ENCODE data around the gene FAM168A. TPM values are rescaled to one million over a fixed set of nuclear protein-coding genes. Genes with fewer than 3 reads are reported as not detected.
"Not testable (repeated sequence)": the region's sequence is repeated elsewhere in the genome, so short reads cannot be mapped to it uniquely, and the experiment has no call there.

FAM168A gene
- total RNA-seq, 2 donors from 2014 or later = 16.6 to 23.4 TPM

DNA sequence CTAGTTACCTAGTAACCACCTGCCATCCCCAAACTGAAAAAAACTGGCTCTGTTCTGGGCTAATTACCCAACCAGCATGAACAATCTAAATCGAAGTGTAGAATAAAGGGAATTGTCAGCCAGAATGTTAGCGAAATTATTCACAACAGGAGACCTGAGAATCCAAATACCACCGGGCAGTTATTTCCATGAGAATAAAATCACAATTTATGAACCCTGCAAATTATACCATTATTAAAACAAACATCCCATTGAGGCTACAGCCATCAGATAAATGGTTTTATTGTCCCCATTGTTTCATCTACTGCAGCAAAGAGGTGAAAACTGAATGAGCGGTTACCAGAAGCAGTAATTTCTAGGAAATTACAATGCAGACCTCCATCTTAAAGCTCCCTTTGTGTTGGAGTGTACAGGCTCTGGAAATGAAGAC is 21.7 kb downstream of the FAM168A start:
- ATAC-seq (no peak), DNase-seq (ENCODE audit: low spot score in 2 of 2) (no peak)
- Mint-ChIP-seq H3K9me3 (no peaks in the 10 kb centered on the region), H3K27ac (no peak overlapping the region), H3K36me3 (no peaks in the 10 kb centered on the region)

DNA sequence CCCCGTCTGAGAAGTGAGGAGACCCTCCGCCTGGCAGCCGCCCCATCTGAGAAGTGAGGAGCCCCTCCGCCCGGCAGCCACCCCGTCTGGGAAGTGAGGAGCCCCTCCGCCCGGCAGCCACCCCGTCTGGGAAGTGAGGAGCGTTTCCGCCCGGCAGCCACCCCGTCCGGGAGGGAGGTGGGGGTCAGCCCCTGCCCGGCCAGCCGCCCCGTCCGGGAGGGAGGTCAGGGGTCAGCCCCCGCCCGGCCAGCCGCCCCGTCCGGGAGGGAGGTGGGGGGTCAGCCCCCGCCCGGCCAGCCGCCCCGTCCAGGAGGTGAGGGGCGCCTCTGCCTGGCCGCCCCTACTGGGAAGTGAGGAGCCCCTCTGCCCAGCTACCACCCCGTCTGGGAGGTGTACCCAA is 25.9 kb downstream of the FAM168A start:
- not testable (repeated sequence) for DNase-seq (ENCODE audit: low spot score in 2 of 2); H3K9me3 Mint-ChIP-seq; ATAC-seq; H3K36me3 Mint-ChIP-seq; H3K27ac Mint-ChIP-seq

DNA sequence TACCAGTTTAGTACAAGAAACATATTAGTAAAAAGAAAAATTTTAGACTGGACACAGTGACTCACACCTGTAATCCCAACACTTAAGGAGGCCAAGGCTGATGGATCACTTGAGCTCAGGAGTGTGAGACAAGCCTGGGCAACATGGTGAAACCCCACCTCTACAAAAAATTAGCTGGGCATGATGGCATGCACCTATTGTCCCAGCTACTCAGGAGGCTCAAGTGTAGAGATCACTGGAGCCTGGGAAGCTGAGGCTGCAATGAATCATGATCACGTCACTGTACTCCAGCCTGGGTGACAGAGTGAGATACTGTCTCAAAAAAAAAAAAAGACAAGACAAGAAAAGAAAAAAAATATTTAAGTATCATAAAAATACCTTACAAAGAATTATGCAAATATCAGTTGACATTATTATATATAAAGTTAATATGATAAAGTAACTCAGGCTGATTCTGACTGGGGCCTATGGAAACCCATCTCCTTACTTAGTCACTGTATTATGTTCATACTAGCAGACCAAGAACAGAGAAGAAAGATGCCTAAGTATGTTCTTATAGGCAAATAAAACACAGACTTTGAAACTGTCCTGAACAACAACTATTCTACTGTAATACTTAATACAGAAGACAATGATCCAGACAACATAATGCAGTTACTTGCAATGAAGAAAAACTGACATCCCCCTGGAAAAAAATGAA is 27.3 kb downstream of the FAM168A start:
- H3K9me3 Mint-ChIP-seq = no peaks in the 10 kb centered on the region
- no peaks in the 10 kb centered on the region for H3K36me3 Mint-ChIP-seq
- ATAC-seq (no peak), DNase-seq (ENCODE audit: low spot score in 2 of 2) (no peak)
- H3K27ac Mint-ChIP-seq = no peak overlapping the region

DNA sequence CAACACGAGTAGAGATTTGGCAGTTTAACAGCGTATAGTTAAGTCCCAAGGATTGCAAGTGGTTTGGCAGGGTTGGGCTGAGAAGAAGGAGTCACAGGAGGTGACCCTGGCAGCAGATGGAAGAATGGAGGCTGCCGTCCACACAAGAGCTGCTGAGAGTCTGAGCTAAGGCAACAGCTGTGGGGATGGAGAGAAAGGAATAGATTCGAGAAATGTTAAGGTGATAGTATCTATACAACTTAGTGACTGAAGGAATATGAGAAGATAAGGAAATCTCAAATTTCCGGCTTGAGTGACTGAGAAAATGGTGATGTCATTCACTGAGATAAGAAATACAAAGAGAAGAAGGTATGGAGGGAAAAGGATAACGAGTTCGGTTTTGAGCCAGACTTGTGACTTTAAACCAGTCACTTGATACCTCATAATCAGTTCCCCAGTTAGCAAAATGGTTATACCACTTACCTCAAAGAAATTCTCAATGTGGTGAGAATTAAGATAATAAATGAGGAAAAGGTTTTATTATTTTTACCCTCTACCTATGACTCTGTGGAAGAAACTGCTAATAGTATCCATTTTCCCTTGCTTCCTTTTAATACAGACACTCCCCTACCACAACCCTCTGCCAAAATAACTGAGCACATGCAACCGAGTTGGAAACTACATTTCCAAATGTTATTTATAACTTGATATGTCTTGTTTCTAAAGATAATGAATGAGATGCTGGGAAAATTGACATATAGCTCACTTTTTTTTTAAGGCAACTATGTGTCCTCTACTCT is 30.7 kb downstream of the FAM168A start:
- Mint-ChIP-seq H3K27ac (no peak overlapping the region), H3K9me3 (no peaks in the 10 kb centered on the region), H3K36me3 (no peaks in the 10 kb centered on the region)
- DNase-seq (ENCODE audit: low spot score in 2 of 2) (no peak), ATAC-seq (no peak)

DNA sequence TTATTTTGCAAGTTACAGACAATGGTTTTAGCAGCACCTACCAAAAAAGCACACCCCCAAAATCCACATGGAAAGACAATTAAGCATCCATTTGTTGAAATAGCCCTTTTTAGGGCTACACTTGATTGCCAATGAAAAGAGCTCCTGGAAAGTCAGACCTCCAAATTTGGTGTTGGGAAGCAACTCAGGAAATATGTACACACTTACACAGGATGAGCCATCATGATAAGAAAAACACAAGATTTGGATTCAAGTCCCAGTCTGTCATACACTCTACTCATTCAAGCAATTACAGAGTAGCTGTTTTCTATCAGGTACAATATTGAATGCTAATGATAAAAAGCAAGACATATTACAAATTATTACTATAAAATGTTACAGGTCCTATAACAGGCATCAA is 31.5 kb downstream of the FAM168A start:
- ATAC-seq = no peak
- no peaks in the 10 kb centered on the region for H3K36me3 Mint-ChIP-seq
- H3K27ac Mint-ChIP-seq = no peak overlapping the region
- no peaks in the 10 kb centered on the region for H3K9me3 Mint-ChIP-seq
- no peak for DNase-seq (ENCODE audit: low spot score in 2 of 2)

DNA sequence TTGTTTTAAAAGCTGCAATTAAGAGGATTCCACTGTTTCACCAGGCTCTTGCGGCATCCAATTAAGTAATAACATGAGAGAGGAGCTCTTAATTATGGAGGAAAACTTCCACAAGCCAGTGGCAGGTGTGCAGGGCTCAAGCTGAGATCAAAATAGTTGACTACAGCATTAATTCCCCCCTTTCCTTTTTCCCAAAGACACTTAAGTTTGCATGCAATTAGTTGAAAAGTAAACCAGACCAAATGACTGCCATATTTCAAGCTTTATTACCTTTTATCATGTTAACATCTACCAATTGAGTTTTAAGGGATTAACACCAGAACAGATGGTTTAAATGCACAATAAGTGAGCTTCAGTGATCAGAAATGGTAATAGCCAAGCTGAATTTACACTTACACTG is 32.1 kb downstream of the FAM168A start:
- DNase-seq (ENCODE audit: low spot score in 2 of 2) (no peak), ATAC-seq (no peak)
- Mint-ChIP-seq H3K36me3 (no peaks in the 10 kb centered on the region), H3K27ac (no peak overlapping the region), H3K9me3 (no peaks in the 10 kb centered on the region)

DNA sequence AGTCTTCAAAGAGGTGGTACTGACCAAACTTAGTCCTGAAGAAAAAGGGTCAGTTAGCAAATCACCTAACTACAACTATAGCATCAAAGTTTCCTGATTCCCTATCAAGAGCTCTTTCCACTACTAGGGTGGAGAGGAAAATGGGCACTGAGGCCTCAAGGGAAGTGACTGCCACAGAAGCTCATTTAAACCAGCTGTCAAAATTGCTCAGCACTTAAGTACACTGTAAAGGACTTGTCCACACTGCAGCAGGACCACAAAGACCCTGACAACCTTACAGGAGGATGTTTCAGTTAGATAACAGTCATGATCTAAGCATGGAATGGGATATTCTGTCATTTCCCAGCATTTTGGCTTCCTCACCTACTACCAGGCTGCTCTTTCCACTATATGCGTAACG is 33.0 kb downstream of the FAM168A start:
- no peak overlapping the region for H3K27ac Mint-ChIP-seq
- no peaks in the 10 kb centered on the region for H3K9me3 Mint-ChIP-seq
- ATAC-seq = no peak
- H3K36me3 Mint-ChIP-seq = no peaks in the 10 kb centered on the region
- no peak for DNase-seq (ENCODE audit: low spot score in 2 of 2)

DNA sequence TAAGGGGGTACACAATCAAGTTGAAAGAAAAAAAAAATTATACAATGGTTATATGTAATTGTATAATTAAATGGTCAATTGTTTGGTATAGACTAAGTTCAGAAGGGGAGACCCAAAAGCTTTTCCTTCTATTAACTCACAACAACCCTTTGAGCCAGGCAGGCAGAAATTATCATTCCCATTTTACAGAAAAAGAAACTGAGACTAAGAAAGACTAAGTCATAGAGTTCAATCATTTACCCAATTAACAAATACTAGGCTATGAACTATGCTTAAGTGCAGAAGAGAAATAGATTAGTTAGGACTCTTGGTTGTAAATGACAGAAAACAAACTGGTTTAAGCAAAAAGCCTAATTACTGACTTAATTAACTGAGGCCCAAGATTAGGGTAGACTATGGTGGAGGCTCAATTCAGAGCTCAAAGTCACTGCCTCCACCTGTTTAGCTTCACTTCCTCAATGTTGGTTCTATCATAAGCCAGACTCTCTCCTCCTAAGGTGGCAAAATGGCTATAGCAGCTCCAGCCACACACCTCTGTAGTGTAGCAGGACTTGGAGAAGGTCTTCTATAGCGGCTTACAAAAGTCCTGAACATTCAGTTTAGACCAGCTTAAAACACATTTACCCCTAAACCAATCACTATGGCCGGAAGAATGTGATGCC is 34.2 kb downstream of the FAM168A start:
- DNase-seq (ENCODE audit: low spot score in 2 of 2) (no peak), ATAC-seq (no peak)
- Mint-ChIP-seq H3K36me3 (no peaks in the 10 kb centered on the region), H3K27ac (no peak overlapping the region), H3K9me3 (no peaks in the 10 kb centered on the region)

DNA sequence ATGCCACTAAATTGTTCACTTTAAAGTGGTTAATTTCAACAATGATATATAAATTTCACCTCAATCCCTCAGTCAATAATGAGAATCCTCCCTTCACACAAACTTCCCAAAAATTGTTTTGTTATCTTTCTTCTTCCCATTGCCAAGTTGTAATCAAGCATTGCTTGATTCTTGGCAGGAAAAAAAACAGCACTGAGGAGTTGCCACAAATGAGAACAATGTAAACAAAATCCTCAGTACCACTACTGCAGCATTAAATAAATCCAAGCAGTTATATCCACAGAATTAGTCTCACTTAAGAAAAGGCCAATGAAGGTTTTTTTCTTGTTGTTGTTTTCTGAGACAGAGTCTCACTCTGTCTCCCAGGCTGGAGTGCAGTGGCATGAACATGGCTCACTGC is 38.2 kb downstream of the FAM168A start:
- peaks cover 4 to 5% of the 10 kb centered on the region in 2 donors for H3K9me3 Mint-ChIP-seq
- no peak for ATAC-seq
- no peak overlapping the region for H3K27ac Mint-ChIP-seq
- peaks cover 8 to 11% of the 10 kb centered on the region in 2 donors for H3K36me3 Mint-ChIP-seq
- DNase-seq (ENCODE audit: low spot score in 2 of 2) = no peak

DNA sequence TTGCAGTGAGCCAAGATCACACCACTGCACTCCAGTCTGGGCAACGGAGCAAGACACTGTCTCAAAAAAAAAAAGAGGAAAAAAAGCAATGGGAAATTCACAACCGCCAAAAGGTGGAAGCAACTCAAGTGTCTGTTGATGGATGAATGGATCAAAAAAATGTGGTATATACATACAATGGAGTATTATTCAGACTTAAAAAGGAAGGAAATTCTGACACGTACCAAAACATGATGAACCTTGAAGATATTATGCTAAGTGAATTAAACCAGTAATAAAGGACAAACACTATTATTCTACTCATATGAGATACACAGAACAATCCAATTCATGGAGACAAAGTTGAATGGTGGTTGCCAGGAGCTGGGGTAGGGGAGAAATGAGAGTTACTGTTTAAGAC is 40.9 kb downstream of the FAM168A start:
- ATAC-seq = no peak
- no peak for DNase-seq (ENCODE audit: low spot score in 2 of 2)
- peaks cover 5 to 7% of the 10 kb centered on the region in 2 donors for H3K9me3 Mint-ChIP-seq
- peaks cover 10 to 13% of the 10 kb centered on the region in 2 donors for H3K36me3 Mint-ChIP-seq
- H3K27ac Mint-ChIP-seq = no peak overlapping the region

DNA sequence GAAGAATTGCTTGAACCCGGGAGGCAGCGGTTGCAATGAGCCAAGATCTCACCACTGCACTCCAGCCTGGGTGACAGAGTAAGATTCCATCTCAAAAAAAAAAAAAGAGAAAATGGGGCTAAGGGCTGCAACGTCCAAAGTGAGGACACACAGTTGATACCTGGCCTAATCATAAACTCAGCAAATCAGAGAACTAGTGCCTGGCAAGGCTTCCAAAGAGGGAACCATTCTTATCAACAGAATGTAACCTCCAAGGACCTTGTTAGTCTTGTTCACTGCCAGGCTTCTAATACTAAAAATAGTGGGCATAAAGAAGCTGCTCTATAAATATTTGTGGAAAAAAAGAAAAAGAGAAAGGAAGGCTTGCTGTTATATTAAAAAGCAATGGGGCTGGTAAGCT is 42.3 kb downstream of the FAM168A start:
- Mint-ChIP-seq H3K27ac (no peak overlapping the region), H3K36me3 (peaks cover 10 to 13% of the 10 kb centered on the region in 2 donors), H3K9me3 (peaks cover 5 to 7% of the 10 kb centered on the region in 2 donors)
- DNase-seq (ENCODE audit: low spot score in 2 of 2) (no peak), ATAC-seq (no peak)

DNA sequence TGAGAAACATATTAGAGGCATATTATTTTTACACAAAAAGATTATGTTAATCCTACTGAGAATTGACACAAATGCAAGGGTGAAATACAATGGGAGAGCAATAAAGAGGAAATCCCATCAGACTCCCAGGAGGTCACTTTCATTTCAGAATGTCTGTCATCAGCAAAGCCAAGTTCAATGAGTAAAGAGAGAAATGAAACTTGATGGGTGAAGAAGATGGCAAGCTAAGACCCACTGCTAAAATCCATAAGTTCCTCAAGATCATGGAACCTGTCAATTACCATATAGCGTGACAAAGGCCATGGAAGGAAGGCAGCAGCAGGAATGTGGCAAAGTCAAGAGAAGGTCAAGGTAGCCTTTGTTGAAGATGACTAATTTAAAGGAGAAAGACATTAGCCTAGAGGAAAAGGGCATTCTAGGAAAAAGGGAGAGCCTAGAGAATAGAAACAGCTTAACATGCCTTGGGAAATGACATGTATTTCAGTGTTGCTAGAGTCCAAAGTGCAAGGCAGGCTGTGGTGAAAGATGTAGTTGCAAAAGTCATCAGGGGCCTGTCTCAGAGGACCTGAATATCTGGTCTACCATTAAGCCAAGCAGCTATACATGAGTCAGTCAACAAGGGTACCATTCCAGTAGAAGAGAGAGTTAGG is 43.1 kb downstream of the FAM168A start:
- DNase-seq (ENCODE audit: low spot score in 2 of 2) (no peak), ATAC-seq (no peak)
- peaks cover 5 to 7% of the 10 kb centered on the region in 2 donors for H3K9me3 Mint-ChIP-seq
- H3K36me3 Mint-ChIP-seq = peaks cover 10 to 13% of the 10 kb centered on the region in 2 donors
- H3K27ac Mint-ChIP-seq = no peak overlapping the region

DNA sequence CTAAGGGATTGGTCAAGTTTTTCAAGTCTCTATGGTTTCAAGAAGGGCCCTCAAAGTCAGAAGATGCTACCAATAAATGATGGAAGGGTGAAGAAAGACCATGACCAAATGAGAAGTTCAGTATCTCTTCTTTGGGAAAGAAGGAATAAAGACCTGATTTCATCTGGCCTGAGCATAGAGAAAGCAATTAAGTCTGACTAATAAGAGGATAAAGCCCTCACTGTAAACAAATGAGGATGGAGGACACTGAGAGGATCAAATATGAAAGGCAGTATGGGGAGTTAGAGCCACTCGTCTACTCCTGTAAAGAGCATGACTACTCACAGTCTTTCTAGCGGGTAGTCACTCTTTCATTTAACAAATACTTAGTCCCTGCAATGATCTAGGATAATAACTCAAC is 44.6 kb downstream of the FAM168A start:
- Mint-ChIP-seq H3K9me3 (peaks cover 5 to 7% of the 10 kb centered on the region in 2 donors), H3K27ac (no peak overlapping the region), H3K36me3 (peaks cover 10 to 13% of the 10 kb centered on the region in 2 donors)
- ATAC-seq = no peak
- DNase-seq (ENCODE audit: low spot score in 2 of 2) = no peak

DNA sequence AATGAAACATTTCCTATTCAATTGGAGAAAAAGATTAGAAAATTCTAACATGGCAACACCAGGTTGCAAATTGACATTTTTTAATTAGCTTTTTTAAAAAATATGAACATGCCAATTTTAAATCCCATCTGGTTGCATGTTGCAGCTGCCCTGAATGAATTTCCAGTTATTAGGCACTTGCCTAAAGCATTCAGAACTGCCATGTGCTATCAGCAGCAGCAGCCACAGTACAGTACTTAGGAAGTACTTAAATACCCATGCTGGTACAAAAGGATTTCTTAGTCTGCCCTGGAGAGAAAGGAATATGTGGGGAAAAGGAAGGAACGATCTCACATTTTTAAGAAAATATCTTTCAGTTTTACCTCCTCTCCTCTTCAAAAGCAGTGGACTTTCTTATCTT is 46.2 kb downstream of the FAM168A start:
- ATAC-seq (no peak), DNase-seq (ENCODE audit: low spot score in 2 of 2) (no peak)
- Mint-ChIP-seq H3K36me3 (peaks cover 10 to 13% of the 10 kb centered on the region in 2 donors), H3K9me3 (peaks cover 5 to 7% of the 10 kb centered on the region in 2 donors), H3K27ac (peak overlapping the region in 1 of 2 donors; percentile 13)

DNA sequence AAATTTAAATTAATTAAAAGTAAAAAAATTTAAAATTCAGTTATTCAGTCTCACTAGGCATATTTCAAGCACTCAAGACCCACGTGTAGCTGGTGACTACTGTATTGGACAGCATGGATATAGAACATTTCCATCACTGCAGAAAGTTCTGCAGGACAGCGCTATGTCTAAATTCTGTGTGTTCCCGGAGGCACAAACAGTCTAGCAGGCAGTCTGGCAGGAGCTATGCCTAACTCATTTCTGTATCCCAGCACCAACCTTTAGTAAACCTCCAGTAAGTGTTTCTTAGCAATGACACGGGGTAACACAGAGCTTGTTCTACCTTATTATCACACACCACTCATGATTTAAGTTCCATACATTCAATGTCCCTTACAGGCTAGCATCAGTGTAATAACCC is 48.5 kb downstream of the FAM168A start:
- H3K9me3 Mint-ChIP-seq = no peaks in the 10 kb centered on the region
- ATAC-seq (no peak), DNase-seq (ENCODE audit: low spot score in 2 of 2) (no peak)
- no peak overlapping the region for H3K27ac Mint-ChIP-seq
- H3K36me3 Mint-ChIP-seq = no peaks in the 10 kb centered on the region

DNA sequence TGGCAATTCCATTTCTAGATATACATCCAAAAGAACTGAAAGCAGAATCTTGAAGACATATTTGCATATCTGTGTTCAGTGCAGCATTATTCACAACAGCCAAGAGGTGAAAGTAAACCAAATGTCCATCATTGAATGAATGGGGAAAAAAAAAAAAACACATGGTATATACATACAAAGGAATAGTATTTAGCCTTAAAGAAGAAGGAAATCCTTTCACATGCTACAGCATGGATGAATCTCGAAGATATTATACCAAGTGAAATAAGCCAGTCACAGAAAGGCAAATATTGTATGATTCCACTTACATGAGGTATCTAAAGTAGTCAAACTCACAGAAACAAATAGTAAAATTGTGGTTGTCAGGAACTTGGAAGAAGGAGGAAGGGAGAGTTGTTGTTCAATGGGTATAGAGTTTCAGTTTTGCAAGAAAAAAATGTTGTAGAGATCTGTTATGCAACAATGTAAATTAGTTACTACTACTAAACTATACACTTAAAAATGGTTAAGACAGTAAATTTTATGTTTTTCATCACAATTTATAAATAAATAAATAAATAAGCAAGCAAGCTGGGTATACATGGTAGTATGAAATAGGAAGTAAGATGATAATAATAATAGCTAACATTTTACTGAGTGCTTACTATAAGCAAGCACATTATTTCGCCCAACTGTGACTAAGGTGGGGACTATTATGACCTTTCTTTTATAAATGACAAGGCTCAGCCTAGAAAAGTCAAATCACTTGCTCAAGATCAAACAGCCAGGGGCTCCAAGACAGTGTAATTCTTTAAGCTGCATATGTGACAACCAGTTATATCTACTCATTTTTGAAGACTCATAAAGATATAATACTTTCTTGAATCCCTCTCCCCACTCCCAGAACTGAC is 50.0 kb downstream of the FAM168A start:
- Mint-ChIP-seq H3K27ac (no peak overlapping the region), H3K9me3 (no peaks in the 10 kb centered on the region), H3K36me3 (no peaks in the 10 kb centered on the region)
- DNase-seq (ENCODE audit: low spot score in 2 of 2) = no peak
- ATAC-seq = no peak

All from activated naive CD4-positive, alpha-beta T cell treated with anti-CD3 and anti-CD28 coated beads, Interleukin-2, amount 50 U/mL, for 72 hours (primary cell).